Islet precursor cell (in vitro differentiated cells): ENCODE measurements around the gene HNRNPAB.
"Not testable (repeated sequence)": the region's sequence is repeated elsewhere in the genome, so short reads cannot be mapped to it uniquely, and the experiment has no call there.

Source experiments
- DNase-seq: peaks from one replicate; pipeline ENCODE4 v3.0.0-alpha.2; 2018

HNRNPAB gene

GRCh38 chr5:178247481-178248456, 43.4 kb downstream of the HNRNPAB start:
- no peak for DNase-seq

GRCh38 chr5:178248750-178249149, 44.4 kb downstream of the HNRNPAB start:
- DNase-seq = no peak

GRCh38 chr5:178249191-178249989, 45.1 kb downstream of the HNRNPAB start:
- no peak for DNase-seq

GRCh38 chr5:178250263-178250662, 45.9 kb downstream of the HNRNPAB start:
- DNase-seq = no peak

- DNase-seq = no peak
These were observed 47.9 kb downstream of the HNRNPAB start for GRCh38 chr5:178252258-178252657.

- not testable (repeated sequence) for DNase-seq
These were observed 49.3 kb downstream of the HNRNPAB start for GRCh38 chr5:178253632-178254031.

GRCh38 chr5:178256746-178257145, 52.4 kb downstream of the HNRNPAB start:
- DNase-seq = no peak

- no peak for DNase-seq
These were observed 53.3 kb downstream of the HNRNPAB start for GRCh38 chr5:178257650-178258049.

- DNase-seq = no peak
These were observed 55.5 kb downstream of the HNRNPAB start for GRCh38 chr5:178259623-178260536.
